Ovary (tissue), 9 donors: Measurements from ENCODE around the gene RPTOR. TPM values are rescaled to one million over a fixed set of nuclear protein-coding genes. Genes with fewer than 3 reads are reported as not detected.

Experiments
- DNase-seq, 5 donors: peaks; one replicate each; pipeline ENCODE4 v3.0.0-alpha.2; 2019 to 2020
- H3K27ac ChIP-seq, 2 donors: fragments of 200-600 bp; one replicate each; pipeline versions ENCODE4 v1.5.1 to v1.8.0; 2019 to 2022
- H3K27me3 ChIP-seq: fragments of 200-600 bp; one replicate; pipeline ENCODE4 v1.8.0; 2022
- H3K36me3 ChIP-seq: fragments of 200-600 bp; sonication (generic); one replicate; pipeline ENCODE4 v1.5.1; 2019
- H3K4me1 ChIP-seq: one replicate; pipeline ENCODE4 v1.8.1; 2013; ENCODE audit warnings: mild to moderate bottlenecking, moderate library complexity; ENCODE audit not compliant: insufficient read depth
- H3K4me3 ChIP-seq: fragments of 200-600 bp; sonication (generic); one replicate; pipeline ENCODE4 v1.5.1; 2017
- H3K9me3 ChIP-seq, 2 donors: fragments of 200-600 bp in 1 of 2; sonication (generic) in 1 of 2; one replicate each; pipeline versions ENCODE4 v1.5.1 to v1.8.1; 2013 to 2019; ENCODE audit warnings: mild to moderate bottlenecking in 1 of 2, moderate library complexity in 1 of 2
- EP300 ChIP-seq: sonication (generic); formaldehyde crosslinking; IDR thresholded peaks from one replicate; pipeline ENCODE4 v1.6.1; 2017; ENCODE audit warnings: antibody characterized with exemption
- POLR2A ChIP-seq: fragments of 450-650 bp; IDR thresholded peaks from one replicate; pipeline ENCODE4 v1.6.1; 2017; ENCODE audit warnings: antibody characterized with exemption, mild to moderate bottlenecking, moderate library complexity
- WGBS, 3 donors: extraction: QIAGEN DNeasy Blood & Tissue Kit in 1 of 3; methylation state at CpG; one replicate each; pipeline versions ENCODE4 v1.1.5 to v1.1.7; 2013 to 2017; 5-methylcytosine and 5-hydroxymethylcytosine counted together
- intact Hi-C, 4 donors: fragments of 100-400 bp; cut with DNase I; formaldehyde crosslinking; loops; one replicate each; pipeline versions ENCODE4 v1.11.0 to v1.15.1; 2022 to 2023
- polyA plus RNA-seq, 2 donors: library from polyadenylated mRNA; stranded (reverse); fragments of 200-250 nt in 1 of 2; fragments of 350-450 nt in 1 of 2; fragmentation: Illumina TruSeq in 1 of 2; extraction: RNeasy Lipid Tissue Mini Kit (QIAGEN cat#74804) in 1 of 2; gene quantifications; one replicate each; pipeline ENCODE4 v1.2.3, GENCODE V29; 2013 to 2014
- total RNA-seq, 7 donors: library from RNA; depleted of rRNA in 2 of 7; stranded (reverse); fragments of >200 nt in 2 of 7; fragmentation: NEBNext Ultra II Directional in 3 of 7; extraction: Animal tissue kit (Norgen Biotek cat#: 25700) in 3 of 7; gene quantifications; one replicate each; pipeline versions ENCODE4 v1.1.0 to v1.2.4, GENCODE V29; 2016 to 2023
- TF ChIP-seq, protein P1 (sequence below), 3 donors: fragments of 450-650 bp in 2 of 3; fragments of 200-600 bp in 1 of 3; IDR thresholded peaks; one replicate each; pipeline versions ENCODE4 v1.5.1 to v1.8.0; 2016 to 2022; ENCODE audit warnings: antibody characterized with exemption in 3 of 3, mild to moderate bottlenecking in 1 of 3
- donor health status: DM: no; HTN: no; CAD: no; lungs with moderate emphysema.
- donor health status: DM: no; HTN: no; CAD: no.
- donor health status: Bipolar disorder and iron deficiency.
- donor health status: DM: yes; HTN: yes; CAD: no.
- donor health status: DM: no; HTN: no; CAD: no.
- donor health status: DM: yes; HTN: yes; CAD: no.

Gene RPTOR
- total and polyA plus RNA-seq, 9 donors, result 11.1 to 41.9 (median 27.9) TPM

DNA sequence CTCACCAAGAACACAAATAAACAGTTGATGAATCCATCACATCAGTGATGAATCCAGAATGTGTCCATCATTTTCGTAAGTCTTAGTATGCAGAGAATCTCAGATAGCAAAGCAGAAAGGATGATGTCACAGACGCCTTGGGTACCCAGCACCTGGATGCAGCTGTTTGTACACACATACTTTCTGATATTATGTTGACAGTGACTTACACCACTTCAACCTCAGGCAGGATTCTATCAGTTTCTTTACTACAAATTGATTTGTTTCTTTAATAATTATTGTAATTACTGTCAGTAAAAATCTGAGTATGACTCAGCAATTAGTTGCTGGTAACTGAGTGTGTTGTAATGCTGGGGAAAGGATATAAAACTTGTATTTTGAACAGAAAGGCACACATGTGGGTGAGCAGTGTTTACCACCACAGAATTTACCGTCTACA is 159.8 kb downstream of the RPTOR start:
- Histone ChIP-seq H3K4me1 (peaks cover 1% of the 10 kb centered on the region), H3K9me3 (no peaks in the 10 kb centered on the region), H3K27ac (no peak overlapping the region), H3K36me3 (no peaks in the 10 kb centered on the region), H3K4me3 (no peak overlapping the region), H3K27me3 (no peaks in the 10 kb centered on the region)
- intact Hi-C loops, result no loop called here
- TF ChIP-seq, protein P1, sequence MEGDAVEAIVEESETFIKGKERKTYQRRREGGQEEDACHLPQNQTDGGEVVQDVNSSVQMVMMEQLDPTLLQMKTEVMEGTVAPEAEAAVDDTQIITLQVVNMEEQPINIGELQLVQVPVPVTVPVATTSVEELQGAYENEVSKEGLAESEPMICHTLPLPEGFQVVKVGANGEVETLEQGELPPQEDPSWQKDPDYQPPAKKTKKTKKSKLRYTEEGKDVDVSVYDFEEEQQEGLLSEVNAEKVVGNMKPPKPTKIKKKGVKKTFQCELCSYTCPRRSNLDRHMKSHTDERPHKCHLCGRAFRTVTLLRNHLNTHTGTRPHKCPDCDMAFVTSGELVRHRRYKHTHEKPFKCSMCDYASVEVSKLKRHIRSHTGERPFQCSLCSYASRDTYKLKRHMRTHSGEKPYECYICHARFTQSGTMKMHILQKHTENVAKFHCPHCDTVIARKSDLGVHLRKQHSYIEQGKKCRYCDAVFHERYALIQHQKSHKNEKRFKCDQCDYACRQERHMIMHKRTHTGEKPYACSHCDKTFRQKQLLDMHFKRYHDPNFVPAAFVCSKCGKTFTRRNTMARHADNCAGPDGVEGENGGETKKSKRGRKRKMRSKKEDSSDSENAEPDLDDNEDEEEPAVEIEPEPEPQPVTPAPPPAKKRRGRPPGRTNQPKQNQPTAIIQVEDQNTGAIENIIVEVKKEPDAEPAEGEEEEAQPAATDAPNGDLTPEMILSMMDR (IDR thresholded peaks at IDR 0.05), result no peak
- no peak for TF ChIP-seq EP300
- no peak for TF ChIP-seq POLR2A
- 68 to 84% (median 78%) methylated on average over 3 of the region's 3 CpGs for WGBS, 3 donors
- DNase-seq, result no peak

DNA sequence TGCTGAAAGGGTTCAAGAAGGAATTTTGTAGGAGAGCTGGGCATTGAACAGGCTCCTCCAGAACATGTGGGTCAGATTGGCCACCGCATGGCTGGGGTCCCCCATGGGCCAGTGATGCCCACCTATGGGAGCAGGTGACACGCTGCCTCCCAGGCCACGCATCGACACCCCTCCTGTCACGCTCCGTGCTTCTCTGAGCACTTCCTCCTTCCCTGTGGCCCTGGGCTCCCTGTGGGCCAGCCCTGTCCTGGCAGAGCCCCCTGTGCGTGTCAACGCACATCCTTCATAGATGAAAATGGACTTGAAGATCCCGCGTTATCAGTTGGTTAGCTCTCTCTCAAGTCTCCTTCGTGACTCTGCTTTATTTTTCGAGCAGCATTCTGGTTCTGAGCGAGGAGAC is 160.3 kb downstream of the RPTOR start:
- no peak overlapping the region for H3K27ac ChIP-seq
- WGBS, 3 donors, result 95 to 97% (median 97%) methylated on average over 13 of the region's 13 CpGs
- H3K4me3 ChIP-seq, result no peak overlapping the region
- intact Hi-C loops, result no loop called here
- H3K27me3 ChIP-seq, result no peaks in the 10 kb centered on the region
- H3K36me3 ChIP-seq, result no peaks in the 10 kb centered on the region
- H3K4me1 ChIP-seq, result no peaks in the 10 kb centered on the region
- no peak for DNase-seq
- no peaks in the 10 kb centered on the region for H3K9me3 ChIP-seq
- no peak for TF ChIP-seq POLR2A
- TF ChIP-seq, protein P1 (IDR thresholded peaks at IDR 0.05), result no peak
- TF ChIP-seq EP300, result no peak

DNA sequence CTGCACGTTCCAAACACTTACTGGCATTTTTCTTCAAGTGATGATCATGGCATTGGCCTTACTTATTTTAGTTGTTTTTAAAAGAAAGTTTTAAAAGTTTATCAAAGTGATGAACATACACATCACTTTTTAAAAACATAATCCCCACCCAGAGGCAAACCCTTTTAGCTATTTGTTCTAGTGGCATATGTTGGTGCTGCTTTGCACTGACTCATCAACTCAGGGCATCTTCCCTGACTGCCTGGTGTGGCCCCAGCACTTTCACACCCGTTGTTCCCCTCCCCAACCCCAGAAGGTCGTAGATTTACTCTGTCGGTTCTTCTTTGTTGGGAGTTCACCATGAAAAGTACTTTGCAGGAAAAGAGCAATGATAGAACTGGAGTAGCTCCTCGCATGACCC is 161.3 kb downstream of the RPTOR start:
- no peaks in the 10 kb centered on the region for H3K9me3 ChIP-seq
- no peaks in the 10 kb centered on the region for H3K36me3 ChIP-seq
- TF ChIP-seq, protein P1 (IDR thresholded peaks at IDR 0.05), result no peak
- TF ChIP-seq EP300 (no peak), POLR2A (no peak)
- H3K27me3 ChIP-seq, result no peaks in the 10 kb centered on the region
- no peak overlapping the region for H3K4me3 ChIP-seq
- intact Hi-C loops, result no loop called here
- no peak overlapping the region for H3K27ac ChIP-seq
- no peak for DNase-seq
- H3K4me1 ChIP-seq, result no peaks in the 10 kb centered on the region
- 68 to 82% (median 76%) methylated on average over 5 of the region's 5 CpGs for WGBS, 3 donors

DNA sequence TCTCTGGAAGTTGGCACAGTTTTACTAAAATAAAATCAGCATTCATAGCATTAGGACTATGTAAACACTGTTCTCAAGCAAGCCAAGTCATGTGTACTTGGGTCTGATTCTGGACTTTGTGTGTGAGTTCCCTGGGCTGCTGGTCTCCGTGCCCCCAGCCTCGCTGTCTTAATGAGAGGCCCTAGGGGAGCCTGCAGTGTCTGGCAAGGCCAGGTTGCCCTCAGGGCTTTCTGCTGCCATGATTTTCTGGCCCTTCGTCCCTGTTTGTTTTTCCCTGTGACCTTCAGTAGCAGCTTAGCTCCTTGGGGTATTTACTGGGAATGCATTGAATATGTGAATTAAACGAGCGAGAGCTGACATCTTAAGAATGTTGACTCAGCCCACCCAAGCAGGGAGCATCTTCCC is 161.8 kb downstream of the RPTOR start:
- H3K36me3 ChIP-seq, result no peaks in the 10 kb centered on the region
- H3K4me1 ChIP-seq, result no peaks in the 10 kb centered on the region
- DNase-seq, result no peak
- no peak overlapping the region for H3K4me3 ChIP-seq
- intact Hi-C loops, result no loop called here
- 60 to 76% (median 68%) methylated on average over 5 of the region's 5 CpGs for WGBS, 3 donors
- TF ChIP-seq, protein P1 (IDR thresholded peaks at IDR 0.05), result no peak
- TF ChIP-seq EP300, result no peak
- no peak for TF ChIP-seq POLR2A
- no peaks in the 10 kb centered on the region for H3K9me3 ChIP-seq
- no peak overlapping the region for H3K27ac ChIP-seq
- H3K27me3 ChIP-seq, result no peaks in the 10 kb centered on the region

DNA sequence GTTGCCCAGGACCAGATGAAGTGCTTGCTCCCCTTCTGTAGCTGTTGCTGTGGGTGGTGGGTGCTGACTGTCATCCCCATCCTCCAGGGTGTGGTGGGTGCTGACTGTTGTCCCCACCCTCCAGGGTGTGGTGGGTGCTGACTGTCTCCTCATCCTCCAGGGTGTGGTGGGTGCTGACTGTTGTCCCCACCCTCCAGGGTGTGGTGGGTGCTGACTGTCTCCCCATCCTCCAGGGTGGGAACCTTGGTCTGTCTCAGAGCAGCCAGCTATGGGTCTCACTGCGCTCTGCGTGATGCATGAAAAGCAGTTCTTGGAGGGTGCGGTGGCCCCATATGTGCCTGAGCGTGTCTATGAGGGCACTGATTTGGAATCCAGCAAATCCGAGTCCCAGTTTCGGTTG is 163.8 kb downstream of the RPTOR start:
- no peak overlapping the region for H3K4me3 ChIP-seq
- intact Hi-C loops, result no loop called here
- 85 to 96% (median 88%) methylated on average over 6 of the region's 6 CpGs for WGBS, 3 donors
- no peaks in the 10 kb centered on the region for H3K27me3 ChIP-seq
- TF ChIP-seq POLR2A (no peak), EP300 (no peak)
- TF ChIP-seq, protein P1 (IDR thresholded peaks at IDR 0.05), result no peak
- no peak for DNase-seq
- no peak overlapping the region for H3K27ac ChIP-seq
- H3K4me1 ChIP-seq, result no peaks in the 10 kb centered on the region
- H3K36me3 ChIP-seq, result no peaks in the 10 kb centered on the region
- no peaks in the 10 kb centered on the region for H3K9me3 ChIP-seq
